Central memory CD4-positive, alpha-beta T cell (primary cell): Measurements from ENCODE around the gene IL3.
A peak's percentile ranks its signal among the peaks of the same experiment; 100 is the strongest.

Experiments used
- DNase-seq: peaks from one replicate; pipeline ENCODE4 v3.0.0; 2022
- total RNA-seq, 3 experiments: gene quantifications; one replicate each; lab custom pipeline; 2026; lab: John Stamatoyannopoulos, UW

Gene IL3
- total RNA-seq = 0 to 13.0 (median 0) reads per million in 3 experiments

- DNase-seq = no peak
These were observed at the start of gene IL3 for GRCh38 chr5:132060501-132061161. IL3 (plus strand) TSS chr5:132060655; CDS start chr5:132060707, 52 bp downstream.

GRCh38 chr5:132010989-132011621 is 49.4 kb upstream of the IL3 start:
- no peak for DNase-seq

- DNase-seq = peak; percentile 44
These were observed 48.7 kb upstream of the IL3 start, which contains the start of gene ACSL6 for GRCh38 chr5:132011622-132012343. ACSL6 (minus strand) TSS chr5:132011658; CDS start chr5:132011553, 105 bp downstream.

- DNase-seq = no peak
These were observed 48.0 kb upstream of the IL3 start for GRCh38 chr5:132012371-132013005.

- no peak for DNase-seq
These were observed 47.3 kb upstream of the IL3 start for GRCh38 chr5:132013006-132013689.

- DNase-seq = no peak
These were observed 46.7 kb upstream of the IL3 start for GRCh38 chr5:132013711-132014110.

- DNase-seq = no peak
These were observed 43.7 kb upstream of the IL3 start for GRCh38 chr5:132016721-132017250.

GRCh38 chr5:132017316-132017715 is 43.1 kb upstream of the IL3 start:
- no peak for DNase-seq

- DNase-seq = no peak
These were observed 42.5 kb upstream of the IL3 start for GRCh38 chr5:132017738-132018625.

- DNase-seq = no peak
These were observed 41.1 kb upstream of the IL3 start for GRCh38 chr5:132019337-132019736.

- peak; percentile 84 for DNase-seq
These were observed 40.4 kb upstream of the IL3 start for GRCh38 chr5:132019857-132020555.

GRCh38 chr5:132020568-132021339 is 39.7 kb upstream of the IL3 start:
- no peak for DNase-seq

GRCh38 chr5:132021654-132022053 is 38.8 kb upstream of the IL3 start:
- no peak for DNase-seq

- no peak for DNase-seq
These were observed 37.7 kb upstream of the IL3 start for GRCh38 chr5:132022737-132023136.

- no peak for DNase-seq
These were observed 37.0 kb upstream of the IL3 start for GRCh38 chr5:132023258-132024116.

GRCh38 chr5:132024117-132024435 is 36.4 kb upstream of the IL3 start:
- DNase-seq = no peak

GRCh38 chr5:132024789-132025402 is 35.6 kb upstream of the IL3 start:
- DNase-seq = no peak

GRCh38 chr5:132025403-132025971 is 35.0 kb upstream of the IL3 start:
- DNase-seq = no peak
